Spleen (tissue), 11 donors: ENCODE data around the gene USB1. TPM values are rescaled to one million over a fixed set of nuclear protein-coding genes. Genes with fewer than 3 reads are reported as not detected.

Experiments used
- DNase-seq: peaks from one replicate; pipeline ENCODE4 v3.0.0-alpha.2; 2020
- H3K27ac ChIP-seq, 8 donors: fragments of 200-600 bp; sonication (generic) in 7 of 8; 1 replicate in 4 of 8; 2 replicates in 4 of 8; pipeline versions ENCODE4 v1.5.0 to v1.8.0; 2016 to 2021; ENCODE audit warnings: inconsistent platforms in 4 of 8, mild to moderate bottlenecking in 4 of 8, moderate library complexity in 1 of 8
- H3K27me3 ChIP-seq, 7 donors: fragments of 200-600 bp; sonication (generic) in 6 of 7; replicated peaks in 1 of 7; 1 replicate in 4 of 7; 2 replicates in 3 of 7; pipeline versions ENCODE4 v1.5.0 to v1.8.0; 2016 to 2021; ENCODE audit warnings: inconsistent platforms in 3 of 7, mild to moderate bottlenecking in 1 of 7
- H3K36me3 ChIP-seq, 6 donors: fragments of 200-600 bp; sonication (generic) in 5 of 6; 1 replicate in 4 of 6; 2 replicates in 2 of 6; pipeline versions ENCODE4 v1.5.0 to v1.8.0; 2016 to 2021; ENCODE audit warnings: inconsistent platforms in 2 of 6
- H3K4me1 ChIP-seq, 6 donors: fragments of 200-600 bp; sonication (generic) in 5 of 6; 1 replicate in 3 of 6; 2 replicates in 3 of 6; pipeline versions ENCODE4 v1.5.0 to v1.8.0; 2016 to 2021; ENCODE audit warnings: inconsistent platforms in 3 of 6
- H3K4me3 ChIP-seq, 8 donors: fragments of 200-600 bp; sonication (generic) in 7 of 8; 1 replicate in 4 of 8; 2 replicates in 4 of 8; pipeline versions ENCODE4 v1.5.0 to v1.8.0; 2016 to 2021; ENCODE audit warnings: inconsistent platforms in 4 of 8, mild to moderate bottlenecking in 4 of 8, moderate library complexity in 2 of 8
- H3K9me3 ChIP-seq, 8 donors: fragments of 200-600 bp; sonication (generic) in 7 of 8; 1 replicate in 4 of 8; 2 replicates in 4 of 8; pipeline versions ENCODE4 v1.5.0 to v1.8.0; 2016 to 2021; ENCODE audit warnings: inconsistent platforms in 4 of 8
- CTCF ChIP-seq, 11 experiments: fragments of 200-600 bp in 7 of 11; fragments of 450-650 bp in 4 of 11; sonication (generic) in 4 of 11; IDR thresholded peaks in 8 of 11; conservative IDR thresholded peaks in 3 of 11; 1 replicate in 7 of 11; 2 replicates in 4 of 11; pipeline versions ENCODE4 v1.4.0 to v1.8.0; 2016 to 2021; ENCODE audit warnings: antibody characterized with exemption in 11 of 11, inconsistent platforms in 4 of 11, mild to moderate bottlenecking in 1 of 11
- POLR2A ChIP-seq, 3 donors: fragments of 450-650 bp; IDR thresholded peaks; one replicate each; pipeline ENCODE4 v1.5.1; 2017; ENCODE audit warnings: antibody characterized with exemption in 3 of 3, mild to moderate bottlenecking in 1 of 3
- POLR2AphosphoS5 ChIP-seq, 3 donors: sonication (generic); formaldehyde crosslinking; IDR thresholded peaks; one replicate each; pipeline ENCODE4 v1.5.1; 2017; ENCODE audit warnings: antibody characterized with exemption in 3 of 3
- WGBS, 5 donors: extraction: QIAGEN DNeasy Blood & Tissue Kit in 3 of 5; methylation state at CpG; one replicate each; pipeline versions ENCODE4 v1.1.5 to v1.1.7; 2013 to 2018; 5-methylcytosine and 5-hydroxymethylcytosine counted together
- intact Hi-C: fragments of 100-400 bp; cut with DNase I; formaldehyde crosslinking; loops from one replicate; pipeline ENCODE4 v1.15.0; 2023; ENCODE audit warnings: low total_unique reads
- polyA plus RNA-seq, 3 donors: library from polyadenylated mRNA; stranded (reverse); fragments of 200-250 nt; gene quantifications; one replicate each; pipeline ENCODE4 v1.2.1, GENCODE V29; 2013
- total RNA-seq, 7 donors: library from RNA; depleted of rRNA in 3 of 7; stranded (reverse); fragments of >200 nt in 3 of 7; fragmentation: NEBNext Ultra II Directional in 4 of 7; extraction: Animal tissue kit (Norgen Biotek cat#: 25700) in 4 of 7; gene quantifications; one replicate each; pipeline versions ENCODE4 v1.1.0 to v1.2.1, GENCODE V29; 2016 to 2021
- donor health status: healthy with polysubstance abuse.
- donor health status: DM: no; HTN: no; CAD: no; lungs with moderate emphysema.
- donor health status: DM: no; HTN: no; CAD: no.
- donor health status: Bipolar disorder and iron deficiency.
- donor health status: healthy.
- donor health status: DM: no; HTN: no; CAD: no.
- donor health status: DM: yes; HTN: yes; CAD: no.

The USB1 gene
- total and polyA plus RNA-seq, 10 donors = 17.7 to 78.4 (median 46.9) TPM

DNA sequence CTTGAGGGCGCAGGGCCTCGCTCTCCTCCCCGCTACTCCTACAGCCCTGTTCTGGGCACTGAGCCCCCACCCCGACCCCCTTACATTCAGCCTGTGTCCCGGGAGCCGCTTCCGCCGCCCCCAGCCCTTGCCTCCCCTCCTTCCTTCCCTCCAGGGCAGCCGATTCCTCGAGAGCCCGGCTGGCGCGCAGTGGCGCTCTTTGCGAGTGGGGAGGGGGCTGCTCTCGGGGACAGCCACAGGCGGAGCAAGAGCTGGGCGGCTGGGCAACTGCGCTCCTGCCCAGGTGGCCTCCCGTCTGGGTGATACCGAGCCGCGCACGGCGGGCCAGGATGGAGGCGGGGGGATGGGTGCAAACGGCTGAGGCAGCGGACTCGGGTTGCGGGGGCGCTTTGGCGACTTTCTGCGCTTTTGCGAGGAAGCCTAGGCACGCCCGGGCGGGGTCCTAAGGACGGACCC, 25.5 kb downstream of the USB1 start:
- Histone ChIP-seq H3K9me3 (no peaks in the 10 kb centered on the region), H3K27me3 (peaks cover 0 to 52% (median 24%) of the 10 kb centered on the region in 7 donors), H3K27ac (peak overlapping the region; percentile 42 to 84 (median 74)), H3K4me1 (peaks cover 21 to 94% (median 73%) of the 10 kb centered on the region in 6 donors), H3K4me3 (peak overlapping the region; percentile 71 to 91 (median 78)), H3K36me3 (peaks cover 0 to 4% (median 0%) of the 10 kb centered on the region in 6 donors)
- no peak for DNase-seq
- WGBS, 5 donors = 1 to 2% (median 2%) methylated on average over 33 to 38 of the region's 38 CpGs
- TF ChIP-seq POLR2AphosphoS5 (IDR thresholded peaks at IDR 0.05) (no peak), POLR2A (IDR thresholded peaks at IDR 0.05) (no peak), CTCF (IDR thresholded peaks at IDR 0.05 in 8 of 11, conservative IDR thresholded peaks at IDR 0.05 in 3 of 11) (no peak)
- intact Hi-C loops = no loop called here

DNA sequence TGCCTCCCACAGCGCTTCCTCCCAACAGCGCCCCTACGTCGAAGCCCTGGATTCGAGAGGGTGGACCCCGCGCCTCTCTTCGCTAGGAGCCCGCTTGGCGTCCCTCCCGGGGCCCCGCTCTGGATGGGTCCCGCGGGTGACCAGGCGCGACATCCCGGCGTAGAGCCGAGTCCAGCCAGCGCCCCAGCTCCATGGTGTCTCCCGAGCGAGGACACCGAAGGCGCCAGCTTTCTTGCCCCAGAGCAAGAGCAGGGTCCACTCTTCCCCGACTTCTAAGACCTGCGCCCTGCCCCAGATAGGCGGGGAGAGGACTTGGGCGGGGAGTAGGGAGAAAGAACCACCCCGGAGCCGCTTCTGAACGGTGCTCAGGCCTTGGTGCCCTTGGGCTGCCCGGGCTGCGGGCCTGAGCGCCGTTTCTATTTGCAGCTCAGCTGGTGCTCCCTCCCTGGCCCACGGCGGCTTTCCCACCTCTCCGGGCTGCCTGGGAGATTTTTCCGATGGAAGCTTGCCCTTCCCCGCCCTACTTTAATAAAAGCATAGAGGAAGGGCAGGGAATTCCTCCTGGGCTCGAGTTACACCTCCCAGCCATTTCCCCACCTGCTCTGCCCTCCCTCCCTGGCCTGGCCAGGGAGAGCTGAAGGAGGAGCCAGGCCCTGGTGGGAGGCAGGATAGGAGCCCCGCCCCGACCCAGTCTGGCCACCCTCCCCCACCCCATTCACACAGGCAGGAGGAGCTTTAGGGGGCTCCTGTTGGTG, 26.1 kb downstream of the USB1 start:
- DNase-seq = peak; percentile 75
- Histone ChIP-seq H3K4me1 (peaks cover 21 to 95% (median 76%) of the 10 kb centered on the region in 6 donors), H3K27ac (peak overlapping the region in 7 of 8 donors; percentile 29 to 84 (median 75)), H3K9me3 (no peaks in the 10 kb centered on the region), H3K27me3 (peaks cover 0 to 52% (median 24%) of the 10 kb centered on the region in 7 donors), H3K36me3 (no peaks in the 10 kb centered on the region), H3K4me3 (peak overlapping the region; percentile 71 to 91 (median 78))
- no peak for TF ChIP-seq POLR2AphosphoS5 (IDR thresholded peaks at IDR 0.05)
- no peak for TF ChIP-seq CTCF (IDR thresholded peaks at IDR 0.05 in 8 of 11, conservative IDR thresholded peaks at IDR 0.05 in 3 of 11)
- TF ChIP-seq POLR2A (IDR thresholded peaks at IDR 0.05) = no peak
- WGBS, 5 donors = 22 to 34% (median 25%) methylated on average over 21 to 43 of the region's 43 CpGs
- intact Hi-C loops = no loop called here

DNA sequence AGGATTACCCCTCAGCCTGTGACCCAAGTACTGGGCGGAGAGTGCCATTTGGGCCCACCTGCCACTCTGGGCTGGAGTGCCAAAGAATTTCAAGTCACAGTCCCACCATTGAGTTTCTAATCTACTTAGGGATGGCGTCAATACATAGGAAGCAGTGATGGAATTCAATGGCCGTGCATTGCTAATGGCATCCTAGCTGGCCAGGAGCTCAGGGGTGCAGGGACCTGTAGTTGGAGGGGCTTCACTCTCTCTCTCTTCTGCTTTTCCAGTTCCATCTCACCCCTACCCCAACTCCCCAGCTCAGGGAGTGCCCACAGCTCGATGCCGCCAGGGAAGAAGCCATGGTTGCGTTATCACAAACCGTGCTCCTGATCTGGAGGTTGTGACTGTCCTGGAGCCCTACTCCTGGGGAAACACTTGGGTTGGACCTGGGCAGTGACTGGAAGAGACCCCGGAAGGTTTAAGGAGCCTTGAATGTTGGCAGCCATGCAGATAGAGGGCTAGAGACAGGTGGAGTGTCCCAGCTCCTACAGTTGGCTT, 26.8 kb downstream of the USB1 start:
- intact Hi-C loops = no loop called here
- TF ChIP-seq POLR2A (IDR thresholded peaks at IDR 0.05) = no peak
- TF ChIP-seq POLR2AphosphoS5 (IDR thresholded peaks at IDR 0.05) = no peak
- TF ChIP-seq CTCF (IDR thresholded peaks at IDR 0.05 in 8 of 11, conservative IDR thresholded peaks at IDR 0.05 in 3 of 11) = no peak
- Histone ChIP-seq H3K9me3 (no peaks in the 10 kb centered on the region), H3K27me3 (peaks cover 0 to 52% (median 24%) of the 10 kb centered on the region in 7 donors), H3K36me3 (no peaks in the 10 kb centered on the region), H3K4me1 (peaks cover 23 to 97% (median 75%) of the 10 kb centered on the region in 6 donors), H3K4me3 (peak overlapping the region in 4 of 8 donors; percentile 75 to 91 (median 84)), H3K27ac (peak overlapping the region in 5 of 8 donors; percentile 8 to 84 (median 75))
- DNase-seq = peak; percentile 54
- WGBS, 5 donors = 85 to 91% (median 86%) methylated on average over 7 to 8 of the region's 8 CpGs

DNA sequence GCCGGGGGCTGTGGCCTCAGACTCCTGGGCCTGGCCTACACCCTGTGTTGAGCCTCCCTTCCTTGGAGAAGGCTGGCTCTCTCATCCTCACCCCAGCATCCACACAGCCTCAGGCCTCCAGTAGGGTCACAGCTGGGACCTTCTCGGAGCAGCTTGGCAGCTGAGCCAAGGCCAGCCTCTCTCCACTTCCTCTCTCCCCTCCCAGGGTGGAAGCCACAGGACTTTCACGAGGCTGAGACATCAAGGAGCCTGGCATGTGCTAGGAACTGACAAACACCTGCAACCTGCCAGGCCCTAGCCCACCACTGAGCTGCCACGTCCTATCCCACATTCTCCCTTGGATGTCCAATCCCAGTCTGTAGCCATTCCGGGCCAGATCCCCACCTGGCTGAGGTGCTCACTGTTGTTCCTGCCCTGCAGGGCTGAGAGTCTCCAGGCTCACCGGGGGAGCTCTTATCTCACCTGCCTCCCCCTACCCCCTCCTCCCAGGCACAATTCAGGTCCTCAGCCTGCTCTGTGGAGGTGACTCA, 27.4 kb downstream of the USB1 start:
- 41 to 45% (median 43%) methylated on average over 5 to 6 of the region's 6 CpGs for WGBS, 5 donors
- Histone ChIP-seq H3K36me3 (no peaks in the 10 kb centered on the region), H3K27ac (peak overlapping the region in 5 of 8 donors; percentile 8 to 84 (median 27)), H3K27me3 (peaks cover 0 to 52% (median 24%) of the 10 kb centered on the region in 7 donors), H3K4me3 (no peak overlapping the region), H3K9me3 (no peaks in the 10 kb centered on the region), H3K4me1 (peaks cover 26 to 97% (median 74%) of the 10 kb centered on the region in 6 donors)
- peak; percentile 75 for DNase-seq
- intact Hi-C loops = no loop called here
- peak in 2 of 3 donors; percentile 14 to 46 for TF ChIP-seq POLR2AphosphoS5 (IDR thresholded peaks at IDR 0.05)
- TF ChIP-seq POLR2A (IDR thresholded peaks at IDR 0.05) = no peak
- no peak for TF ChIP-seq CTCF (IDR thresholded peaks at IDR 0.05 in 8 of 11, conservative IDR thresholded peaks at IDR 0.05 in 3 of 11)
